GM23338 (cell line): Measurements from ENCODE around the gene OR1D5. TPM values are rescaled to one million over a fixed set of nuclear protein-coding genes. Genes with fewer than 3 reads are reported as not detected.

Source experiments
- ATAC-seq: fragments of 200-7000 bp; cut with Tn5 transposase; 3 replicates; pipeline ENCODE4 v1.9.1; 2020
- DNase-seq: peaks from one replicate; pipeline ENCODE4 v3.0.0-alpha.2; 2015; ENCODE audit warnings: low spot score
- H2AFZ ChIP-seq: fragments of 200-600 bp; sonication (generic); 2 replicates; pipeline ENCODE4 v1.8.0; 2016; ENCODE audit warnings: antibody characterized with exemption, mild to moderate bottlenecking, moderate library complexity
- H3F3A ChIP-seq: fragments of 200-600 bp; sonication (generic); replicated peaks from 2 replicates; pipeline ENCODE4 v1.8.0; 2017; ENCODE audit warnings: antibody characterized with exemption, mixed run types, low read depth
- H3K27ac ChIP-seq: fragments of 200-600 bp; sonication (generic); 2 replicates; pipeline ENCODE4 v1.6.1; 2016; ENCODE audit warnings: low read depth
- H3K27me3 ChIP-seq: fragments of 200-600 bp; sonication (generic); 2 replicates; pipeline ENCODE4 v1.8.0; 2016; ENCODE audit warnings: mild to moderate bottlenecking, mixed run types, moderate library complexity; ENCODE audit not compliant: insufficient read depth
- H3K36me3 ChIP-seq: fragments of 200-600 bp; sonication (generic); 2 replicates; pipeline ENCODE4 v1.8.0; 2016; ENCODE audit warnings: mild to moderate bottlenecking; ENCODE audit not compliant: insufficient read depth
- H3K4me1 ChIP-seq: fragments of 200-600 bp; sonication (generic); 2 replicates; pipeline ENCODE4 v1.8.0; 2016; ENCODE audit warnings: mild to moderate bottlenecking, moderate library complexity; ENCODE audit not compliant: insufficient read depth
- H3K4me2 ChIP-seq: fragments of 200-600 bp; sonication (generic); 2 replicates; pipeline ENCODE4 v1.7.1; 2017; ENCODE audit warnings: mixed run types
- H3K4me3 ChIP-seq: fragments of 200-600 bp; sonication (generic); 2 replicates; pipeline ENCODE4 v1.6.1; 2016; ENCODE audit warnings: mixed run types
- H3K79me2 ChIP-seq: fragments of 200-600 bp; sonication (generic); replicated peaks from 2 replicates; pipeline ENCODE4 v1.8.0; 2017; ENCODE audit warnings: mild to moderate bottlenecking; ENCODE audit not compliant: insufficient read depth
- H3K9me2 ChIP-seq: fragments of 200-600 bp; sonication (generic); 2 replicates; pipeline ENCODE4 v1.8.0; 2017; ENCODE audit not compliant: insufficient read depth
- H4K20me1 ChIP-seq: fragments of 200-600 bp; sonication (generic); replicated peaks from 2 replicates; pipeline ENCODE4 v1.8.0; 2017; ENCODE audit warnings: mild to moderate bottlenecking; ENCODE audit not compliant: insufficient read depth
- H3K27ac Mint-ChIP-seq: 2 replicates; pipeline ENCODE4 v1.8.0; 2020; ENCODE audit warnings: inconsistent platforms, mild to moderate bottlenecking, moderate library complexity, mixed read lengths
- H3K27me3 Mint-ChIP-seq: 3 replicates; pipeline ENCODE4 v1.8.0; 2022; ENCODE audit warnings: low read depth, mild to moderate bottlenecking, moderate library complexity, mixed read lengths, inconsistent platforms; ENCODE audit not compliant: insufficient read depth, poor library complexity
- H3K36me3 Mint-ChIP-seq: 3 replicates; pipeline ENCODE4 v1.8.0; 2021; ENCODE audit warnings: low read depth, mild to moderate bottlenecking, inconsistent platforms, moderate library complexity, mixed read lengths
- H3K4me1 Mint-ChIP-seq: 3 replicates; pipeline ENCODE4 v1.8.0; 2020; ENCODE audit warnings: mild to moderate bottlenecking, inconsistent platforms, mixed read lengths
- H3K4me3 Mint-ChIP-seq: 3 replicates; pipeline ENCODE4 v1.8.0; 2021; ENCODE audit warnings: moderate library complexity, mild to moderate bottlenecking, inconsistent platforms, mixed read lengths
- H3K9me3 Mint-ChIP-seq: 3 replicates; pipeline ENCODE4 v1.8.0; 2020; ENCODE audit warnings: moderate library complexity, mild to moderate bottlenecking, inconsistent platforms, mixed read lengths
- CREB1 ChIP-seq: fragments of 250-450 bp; sonication (Bioruptor Pico); IDR thresholded peaks from 2 replicates; pipeline ENCODE4 v1.5.0; 2020; ENCODE audit warnings: low read depth, mild to moderate bottlenecking, moderate library complexity
- EZH2 ChIP-seq: fragments of 200-600 bp; sonication (generic); IDR thresholded peaks from one replicate; pipeline ENCODE4 v1.8.0; 2017; ENCODE audit warnings: antibody characterized with exemption, mild to moderate bottlenecking, low read depth; ENCODE audit not compliant: unreplicated experiment
- EZH2phosphoT487 ChIP-seq: fragments of 200-600 bp; sonication (generic); IDR thresholded peaks from one replicate; pipeline ENCODE4 v1.8.1; 2018; ENCODE audit warnings: antibody characterized with exemption; ENCODE audit not compliant: unreplicated experiment
- JUNB ChIP-seq: IDR thresholded peaks from one replicate; pipeline ENCODE4 v1.6.1; 2016; ENCODE audit warnings: antibody characterized with exemption; ENCODE audit not compliant: unreplicated experiment
- NANOG ChIP-seq: IDR thresholded peaks from 2 replicates; pipeline ENCODE4 v1.6.1; 2016; ENCODE audit warnings: antibody characterized with exemption, borderline replicate concordance
- POLR2AphosphoS5 ChIP-seq: IDR thresholded peaks from 2 replicates; pipeline ENCODE4 v1.6.1; 2016; ENCODE audit warnings: antibody characterized with exemption, low read depth
- STAT1 ChIP-seq: IDR thresholded peaks from one replicate; pipeline ENCODE4 v1.6.1; 2016; ENCODE audit warnings: antibody characterized with exemption; ENCODE audit not compliant: unreplicated experiment
- ZNF114 ChIP-seq: fragments of 250-450 bp; sonication (Bioruptor Pico); IDR thresholded peaks from 2 replicates; pipeline ENCODE4 v1.5.0; 2020; ENCODE audit warnings: mild to moderate bottlenecking, moderate library complexity
- ZNF331 ChIP-seq: fragments of 250-450 bp; sonication (Bioruptor Pico); IDR thresholded peaks from 2 replicates; pipeline ENCODE4 v1.5.0; 2020; ENCODE audit warnings: low read depth, mild to moderate bottlenecking, moderate library complexity
- polyA plus RNA-seq: library from polyadenylated mRNA; unstranded; fragments of >200 nt; fragmentation: Nextera tagmentation; extraction: Ambion mirVana; gene quantifications from 2 replicates; pipeline ENCODE4 v1.2.1, GENCODE V29; 2016
- total RNA-seq: library from RNA; depleted of rRNA; stranded (reverse); fragments of >200 nt; shearing (Covaris generic); gene quantifications from 2 replicates; pipeline ENCODE4 v1.2.3, GENCODE V29; 2014
- TF ChIP-seq, protein P1 (sequence below): fragments of 250-450 bp; sonication (Bioruptor Pico); IDR thresholded peaks from 2 replicates; pipeline ENCODE4 v1.5.0; 2020; ENCODE audit warnings: mild to moderate bottlenecking, moderate library complexity
- TF ChIP-seq, protein P2 (sequence below): IDR thresholded peaks from 2 replicates; pipeline ENCODE4 v1.6.1; 2016; ENCODE audit warnings: antibody characterized with exemption
- TF ChIP-seq, protein P3 (sequence below): IDR thresholded peaks from one replicate; pipeline ENCODE4 v1.6.1; 2018; ENCODE audit warnings: antibody characterized with exemption; ENCODE audit not compliant: unreplicated experiment
- TF ChIP-seq, protein P4 (sequence below), 2 experiments: fragments of 200-600 bp in 1 of 2; sonication (generic) in 1 of 2; conservative IDR thresholded peaks; 2 replicates each; pipeline versions ENCODE4 v1.5.1 to v1.6.1; 2016 to 2017; ENCODE audit warnings: antibody characterized with exemption in 2 of 2, low read depth in 2 of 2, mild to moderate bottlenecking in 2 of 2, moderate library complexity in 1 of 2

The OR1D5 gene
- total and polyA plus RNA-seq, 2 experiments from 2014 or later, result not detected

DNA sequence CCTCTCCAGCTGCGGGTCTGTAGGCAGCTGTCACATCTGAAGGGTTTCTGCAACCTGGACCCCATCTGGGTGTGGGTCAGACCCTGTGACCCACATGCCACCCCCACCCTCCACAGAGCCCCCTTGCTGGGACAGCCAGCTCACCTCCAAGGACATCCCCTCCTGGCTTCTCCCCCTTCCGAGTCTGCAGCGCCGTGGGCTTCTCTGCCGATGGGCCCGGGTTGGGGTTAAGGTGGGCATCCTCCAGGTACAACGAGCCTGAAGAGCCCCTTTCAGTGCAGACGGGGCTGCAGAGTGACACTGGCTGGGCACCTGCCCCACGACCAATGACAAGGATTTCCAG lies 28.9 kb downstream of the OR1D5 start:
- Mint-ChIP-seq H3K4me1 (no peaks in the 10 kb centered on the region), H3K27me3 (peaks cover 8% of the 10 kb centered on the region), H3K9me3 (no peaks in the 10 kb centered on the region), H3K36me3 (peaks cover 13% of the 10 kb centered on the region), H3K27ac (no peak overlapping the region), H3K4me3 (no peak overlapping the region)
- no peaks in the 10 kb centered on the region for H3F3A ChIP-seq
- H3K4me3 ChIP-seq, result no peak overlapping the region
- H3K4me2 ChIP-seq, result no peak overlapping the region
- peaks cover 12% of the 10 kb centered on the region for H3K36me3 ChIP-seq
- H3K27ac ChIP-seq, result no peak overlapping the region
- no peaks in the 10 kb centered on the region for H3K4me1 ChIP-seq
- TF ChIP-seq EZH2, result no peak
- TF ChIP-seq POLR2AphosphoS5, result no peak
- TF ChIP-seq, protein P1, sequence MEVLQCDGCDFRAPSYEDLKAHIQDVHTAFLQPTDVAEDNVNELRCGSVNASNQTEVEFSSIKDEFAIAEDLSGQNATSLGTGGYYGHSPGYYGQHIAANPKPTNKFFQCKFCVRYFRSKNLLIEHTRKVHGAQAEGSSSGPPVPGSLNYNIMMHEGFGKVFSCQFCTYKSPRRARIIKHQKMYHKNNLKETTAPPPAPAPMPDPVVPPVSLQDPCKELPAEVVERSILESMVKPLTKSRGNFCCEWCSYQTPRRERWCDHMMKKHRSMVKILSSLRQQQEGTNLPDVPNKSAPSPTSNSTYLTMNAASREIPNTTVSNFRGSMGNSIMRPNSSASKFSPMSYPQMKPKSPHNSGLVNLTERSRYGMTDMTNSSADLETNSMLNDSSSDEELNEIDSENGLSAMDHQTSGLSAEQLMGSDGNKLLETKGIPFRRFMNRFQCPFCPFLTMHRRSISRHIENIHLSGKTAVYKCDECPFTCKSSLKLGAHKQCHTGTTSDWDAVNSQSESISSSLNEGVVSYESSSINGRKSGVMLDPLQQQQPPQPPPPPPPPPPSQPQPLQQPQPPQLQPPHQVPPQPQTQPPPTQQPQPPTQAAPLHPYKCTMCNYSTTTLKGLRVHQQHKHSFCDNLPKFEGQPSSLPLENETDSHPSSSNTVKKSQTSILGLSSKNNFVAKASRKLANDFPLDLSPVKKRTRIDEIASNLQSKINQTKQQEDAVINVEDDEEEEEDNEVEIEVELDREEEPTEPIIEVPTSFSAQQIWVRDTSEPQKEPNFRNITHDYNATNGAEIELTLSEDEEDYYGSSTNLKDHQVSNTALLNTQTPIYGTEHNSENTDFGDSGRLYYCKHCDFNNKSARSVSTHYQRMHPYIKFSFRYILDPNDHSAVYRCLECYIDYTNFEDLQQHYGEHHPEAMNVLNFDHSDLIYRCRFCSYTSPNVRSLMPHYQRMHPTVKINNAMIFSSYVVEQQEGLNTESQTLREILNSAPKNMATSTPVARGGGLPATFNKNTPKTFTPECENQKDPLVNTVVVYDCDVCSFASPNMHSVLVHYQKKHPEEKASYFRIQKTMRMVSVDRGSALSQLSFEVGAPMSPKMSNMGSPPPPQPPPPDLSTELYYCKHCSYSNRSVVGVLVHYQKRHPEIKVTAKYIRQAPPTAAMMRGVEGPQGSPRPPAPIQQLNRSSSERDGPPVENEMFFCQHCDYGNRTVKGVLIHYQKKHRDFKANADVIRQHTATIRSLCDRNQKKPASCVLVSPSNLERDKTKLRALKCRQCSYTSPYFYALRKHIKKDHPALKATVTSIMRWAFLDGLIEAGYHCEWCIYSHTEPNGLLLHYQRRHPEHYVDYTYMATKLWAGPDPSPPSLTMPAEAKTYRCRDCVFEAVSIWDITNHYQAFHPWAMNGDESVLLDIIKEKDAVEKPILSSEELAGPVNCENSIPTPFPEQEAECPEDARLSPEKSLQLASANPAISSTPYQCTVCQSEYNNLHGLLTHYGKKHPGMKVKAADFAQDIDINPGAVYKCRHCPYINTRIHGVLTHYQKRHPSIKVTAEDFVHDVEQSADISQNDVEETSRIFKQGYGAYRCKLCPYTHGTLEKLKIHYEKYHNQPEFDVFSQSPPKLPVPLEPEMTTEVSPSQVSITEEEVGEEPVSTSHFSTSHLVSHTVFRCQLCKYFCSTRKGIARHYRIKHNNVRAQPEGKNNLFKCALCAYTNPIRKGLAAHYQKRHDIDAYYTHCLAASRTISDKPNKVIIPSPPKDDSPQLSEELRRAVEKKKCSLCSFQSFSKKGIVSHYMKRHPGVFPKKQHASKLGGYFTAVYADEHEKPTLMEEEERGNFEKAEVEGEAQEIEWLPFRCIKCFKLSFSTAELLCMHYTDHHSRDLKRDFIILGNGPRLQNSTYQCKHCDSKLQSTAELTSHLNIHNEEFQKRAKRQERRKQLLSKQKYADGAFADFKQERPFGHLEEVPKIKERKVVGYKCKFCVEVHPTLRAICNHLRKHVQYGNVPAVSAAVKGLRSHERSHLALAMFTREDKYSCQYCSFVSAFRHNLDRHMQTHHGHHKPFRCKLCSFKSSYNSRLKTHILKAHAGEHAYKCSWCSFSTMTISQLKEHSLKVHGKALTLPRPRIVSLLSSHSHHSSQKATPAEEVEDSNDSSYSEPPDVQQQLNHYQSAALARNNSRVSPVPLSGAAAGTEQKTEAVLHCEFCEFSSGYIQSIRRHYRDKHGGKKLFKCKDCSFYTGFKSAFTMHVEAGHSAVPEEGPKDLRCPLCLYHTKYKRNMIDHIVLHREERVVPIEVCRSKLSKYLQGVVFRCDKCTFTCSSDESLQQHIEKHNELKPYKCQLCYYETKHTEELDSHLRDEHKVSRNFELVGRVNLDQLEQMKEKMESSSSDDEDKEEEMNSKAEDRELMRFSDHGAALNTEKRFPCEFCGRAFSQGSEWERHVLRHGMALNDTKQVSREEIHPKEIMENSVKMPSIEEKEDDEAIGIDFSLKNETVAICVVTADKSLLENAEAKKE, result no peak
- TF ChIP-seq, protein P2, sequence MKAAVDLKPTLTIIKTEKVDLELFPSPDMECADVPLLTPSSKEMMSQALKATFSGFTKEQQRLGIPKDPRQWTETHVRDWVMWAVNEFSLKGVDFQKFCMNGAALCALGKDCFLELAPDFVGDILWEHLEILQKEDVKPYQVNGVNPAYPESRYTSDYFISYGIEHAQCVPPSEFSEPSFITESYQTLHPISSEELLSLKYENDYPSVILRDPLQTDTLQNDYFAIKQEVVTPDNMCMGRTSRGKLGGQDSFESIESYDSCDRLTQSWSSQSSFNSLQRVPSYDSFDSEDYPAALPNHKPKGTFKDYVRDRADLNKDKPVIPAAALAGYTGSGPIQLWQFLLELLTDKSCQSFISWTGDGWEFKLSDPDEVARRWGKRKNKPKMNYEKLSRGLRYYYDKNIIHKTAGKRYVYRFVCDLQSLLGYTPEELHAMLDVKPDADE, result no peak
- no peak for TF ChIP-seq JUNB
- no peak for TF ChIP-seq EZH2phosphoT487
- TF ChIP-seq ZNF114, result no peak
- TF ChIP-seq ZNF331 (CRISPR knock-in tag), result no peak
- TF ChIP-seq NANOG, result no peak
- TF ChIP-seq CREB1 (CRISPR knock-in tag), result no peak
- no peak for TF ChIP-seq STAT1
- TF ChIP-seq, protein P3, sequence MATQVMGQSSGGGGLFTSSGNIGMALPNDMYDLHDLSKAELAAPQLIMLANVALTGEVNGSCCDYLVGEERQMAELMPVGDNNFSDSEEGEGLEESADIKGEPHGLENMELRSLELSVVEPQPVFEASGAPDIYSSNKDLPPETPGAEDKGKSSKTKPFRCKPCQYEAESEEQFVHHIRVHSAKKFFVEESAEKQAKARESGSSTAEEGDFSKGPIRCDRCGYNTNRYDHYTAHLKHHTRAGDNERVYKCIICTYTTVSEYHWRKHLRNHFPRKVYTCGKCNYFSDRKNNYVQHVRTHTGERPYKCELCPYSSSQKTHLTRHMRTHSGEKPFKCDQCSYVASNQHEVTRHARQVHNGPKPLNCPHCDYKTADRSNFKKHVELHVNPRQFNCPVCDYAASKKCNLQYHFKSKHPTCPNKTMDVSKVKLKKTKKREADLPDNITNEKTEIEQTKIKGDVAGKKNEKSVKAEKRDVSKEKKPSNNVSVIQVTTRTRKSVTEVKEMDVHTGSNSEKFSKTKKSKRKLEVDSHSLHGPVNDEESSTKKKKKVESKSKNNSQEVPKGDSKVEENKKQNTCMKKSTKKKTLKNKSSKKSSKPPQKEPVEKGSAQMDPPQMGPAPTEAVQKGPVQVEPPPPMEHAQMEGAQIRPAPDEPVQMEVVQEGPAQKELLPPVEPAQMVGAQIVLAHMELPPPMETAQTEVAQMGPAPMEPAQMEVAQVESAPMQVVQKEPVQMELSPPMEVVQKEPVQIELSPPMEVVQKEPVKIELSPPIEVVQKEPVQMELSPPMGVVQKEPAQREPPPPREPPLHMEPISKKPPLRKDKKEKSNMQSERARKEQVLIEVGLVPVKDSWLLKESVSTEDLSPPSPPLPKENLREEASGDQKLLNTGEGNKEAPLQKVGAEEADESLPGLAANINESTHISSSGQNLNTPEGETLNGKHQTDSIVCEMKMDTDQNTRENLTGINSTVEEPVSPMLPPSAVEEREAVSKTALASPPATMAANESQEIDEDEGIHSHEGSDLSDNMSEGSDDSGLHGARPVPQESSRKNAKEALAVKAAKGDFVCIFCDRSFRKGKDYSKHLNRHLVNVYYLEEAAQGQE, result no peak
- TF ChIP-seq, protein P4, sequence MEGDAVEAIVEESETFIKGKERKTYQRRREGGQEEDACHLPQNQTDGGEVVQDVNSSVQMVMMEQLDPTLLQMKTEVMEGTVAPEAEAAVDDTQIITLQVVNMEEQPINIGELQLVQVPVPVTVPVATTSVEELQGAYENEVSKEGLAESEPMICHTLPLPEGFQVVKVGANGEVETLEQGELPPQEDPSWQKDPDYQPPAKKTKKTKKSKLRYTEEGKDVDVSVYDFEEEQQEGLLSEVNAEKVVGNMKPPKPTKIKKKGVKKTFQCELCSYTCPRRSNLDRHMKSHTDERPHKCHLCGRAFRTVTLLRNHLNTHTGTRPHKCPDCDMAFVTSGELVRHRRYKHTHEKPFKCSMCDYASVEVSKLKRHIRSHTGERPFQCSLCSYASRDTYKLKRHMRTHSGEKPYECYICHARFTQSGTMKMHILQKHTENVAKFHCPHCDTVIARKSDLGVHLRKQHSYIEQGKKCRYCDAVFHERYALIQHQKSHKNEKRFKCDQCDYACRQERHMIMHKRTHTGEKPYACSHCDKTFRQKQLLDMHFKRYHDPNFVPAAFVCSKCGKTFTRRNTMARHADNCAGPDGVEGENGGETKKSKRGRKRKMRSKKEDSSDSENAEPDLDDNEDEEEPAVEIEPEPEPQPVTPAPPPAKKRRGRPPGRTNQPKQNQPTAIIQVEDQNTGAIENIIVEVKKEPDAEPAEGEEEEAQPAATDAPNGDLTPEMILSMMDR (conservative IDR thresholded peaks at IDR 0.05; ENCODE audit: low read depth in 2 of 2), result no peak
- no peaks in the 10 kb centered on the region for H3K9me2 ChIP-seq
- no peaks in the 10 kb centered on the region for H4K20me1 ChIP-seq
- no peaks in the 10 kb centered on the region for H3K27me3 ChIP-seq
- DNase-seq (no peak), ATAC-seq (no peak)
- H3K79me2 ChIP-seq, result no peaks in the 10 kb centered on the region
- H2AFZ ChIP-seq, result no peak overlapping the region
